GM21528 (cell line): ENCODE measurements around the gene ZKSCAN7.
"Not testable (repeated sequence)": the region's sequence is repeated elsewhere in the genome, so short reads cannot be mapped to it uniquely, and the experiment has no call there.

ENCODE experiments used
- ATAC-seq: cut with Tn5 transposase; IDR thresholded peaks from one replicate; pipeline ENCODE4 v1.9.1; 2021; ENCODE audit warnings: mild to moderate bottlenecking, moderate library complexity; ENCODE audit not compliant: unreplicated experiment, low FRiP score

The ZKSCAN7 gene

GRCh38 chr3:44571024-44571423, 16.0 kb downstream of the ZKSCAN7 start:
- ATAC-seq = no peak

- ATAC-seq = no peak
These were observed 21.6 kb downstream of the ZKSCAN7 start for GRCh38 chr3:44576613-44577012.

GRCh38 chr3:44577354-44577952, 22.5 kb downstream of the ZKSCAN7 start:
- not testable (repeated sequence) for ATAC-seq

GRCh38 chr3:44578316-44578715, 23.3 kb downstream of the ZKSCAN7 start:
- ATAC-seq = not testable (repeated sequence)

- ATAC-seq = not testable (repeated sequence)
These were observed 24.0 kb downstream of the ZKSCAN7 start for GRCh38 chr3:44578924-44579515.

- ATAC-seq = not testable (repeated sequence)
These were observed 24.8 kb downstream of the ZKSCAN7 start for GRCh38 chr3:44579749-44580148.

- ATAC-seq = not testable (repeated sequence)
These were observed 26.0 kb downstream of the ZKSCAN7 start for GRCh38 chr3:44580971-44581370.

GRCh38 chr3:44584646-44585501, 29.9 kb downstream of the ZKSCAN7 start, which contains the start of gene ZNF660:
Gene ZNF660, plus strand, starts transcription at chr3:44584964. Its CDS starts 9,230 bp downstream, at chr3:44594194.
- ATAC-seq = no peak

GRCh38 chr3:44596621-44597020, 41.6 kb downstream of the ZKSCAN7 start:
- ATAC-seq = no peak

- ATAC-seq = no peak
These were observed 46.8 kb downstream of the ZKSCAN7 start for GRCh38 chr3:44601749-44602148.

- ATAC-seq = no peak
These were observed 57.7 kb downstream of the ZKSCAN7 start for GRCh38 chr3:44612678-44613077.
